CD4-positive, CD25-positive, alpha-beta regulatory T cell (primary cell): Measurements from ENCODE around the gene KMT5C. TPM values are rescaled to one million over a fixed set of nuclear protein-coding genes. Genes with fewer than 3 reads are reported as not detected.

Source experiments
- ATAC-seq, 2 donors: fragments of 150-1000 bp; cut with Tn5 transposase; one replicate each; pipeline ENCODE4 v1.10.0; 2021; ENCODE audit warnings: low read depth in 2 of 2, moderate number of reproducible peaks in 2 of 2, moderate library complexity in 1 of 2
- DNase-seq, 3 donors: peaks; one replicate each; pipeline versions ENCODE4 v3.0.0 to v3.0.0-alpha.2; 2012 to 2022; ENCODE audit warnings: mixed read lengths in 1 of 3
- H3K27ac ChIP-seq: one replicate; pipeline ENCODE4 v1.7.0; 2013; ENCODE audit warnings: mild to moderate bottlenecking, low read length; ENCODE audit not compliant: insufficient read depth, poor library complexity, severe bottlenecking
- H3K27me3 ChIP-seq: one replicate; pipeline ENCODE4 v1.7.0; 2013; ENCODE audit warnings: low read length; ENCODE audit not compliant: control insufficient read depth, insufficient read depth
- H3K36me3 ChIP-seq: one replicate; pipeline ENCODE4 v1.7.0; 2013; ENCODE audit warnings: mild to moderate bottlenecking, low read length, moderate library complexity; ENCODE audit not compliant: control insufficient read depth, insufficient read depth
- H3K4me1 ChIP-seq: 2 replicates; pipeline ENCODE4 v1.7.0; 2013; ENCODE audit warnings: mild to moderate bottlenecking, low read length; ENCODE audit not compliant: insufficient read depth, control insufficient read depth, poor library complexity, severe bottlenecking
- H3K4me3 ChIP-seq: one replicate; pipeline ENCODE4 v1.7.0; 2013; ENCODE audit warnings: low read depth, mild to moderate bottlenecking, low read length, moderate library complexity
- H3K9me3 ChIP-seq, 2 experiments: 1 replicate in 1 of 2; 2 replicates in 1 of 2; pipeline ENCODE4 v1.7.0; 2013; ENCODE audit warnings: low read length in 2 of 2, mild to moderate bottlenecking in 1 of 2, moderate library complexity in 1 of 2; ENCODE audit not compliant: control insufficient read depth in 2 of 2
- H3K27ac Mint-ChIP-seq, 3 donors: one replicate each; pipeline ENCODE4 v1.8.0; 2020 to 2022; ENCODE audit warnings: mild to moderate bottlenecking in 3 of 3, mixed read lengths in 3 of 3, moderate library complexity in 2 of 3
- H3K27me3 Mint-ChIP-seq: one replicate; pipeline ENCODE4 v1.8.0; 2022; ENCODE audit warnings: mild to moderate bottlenecking, mixed read lengths
- H3K36me3 Mint-ChIP-seq: one replicate; pipeline ENCODE4 v1.8.0; 2020; ENCODE audit warnings: mixed read lengths
- H3K4me1 Mint-ChIP-seq, 4 donors: one replicate each; pipeline ENCODE4 v1.8.0; 2020 to 2022; ENCODE audit warnings: mixed read lengths in 4 of 4, mild to moderate bottlenecking in 1 of 4
- H3K4me3 Mint-ChIP-seq, 4 donors: one replicate each; pipeline ENCODE4 v1.8.0; 2020 to 2022; ENCODE audit warnings: mild to moderate bottlenecking in 4 of 4, mixed read lengths in 4 of 4, moderate library complexity in 3 of 4
- H3K9me3 Mint-ChIP-seq, 7 donors: one replicate each; pipeline ENCODE4 v1.8.0; 2020 to 2022; ENCODE audit warnings: mixed read lengths in 7 of 7, mild to moderate bottlenecking in 3 of 7, moderate library complexity in 2 of 7
- polyA plus RNA-seq, 4 donors: library from polyadenylated mRNA; unstranded; fragments of 300-500 nt; fragmentation: Illumina TruSeq; gene quantifications; one replicate each; pipeline ENCODE4 v1.2.3, GENCODE V29; 2021
- total RNA-seq: library from RNA; stranded (reverse); gene quantifications from one replicate; pipeline ENCODE4 v1.2.3, GENCODE V29; 2022

The KMT5C gene
- total and polyA plus RNA-seq, 5 donors from 2014 or later, result 0.98 to 69.6 (median 1.2) TPM

- Mint-ChIP-seq H3K4me3 (peak overlapping the region; percentile 28 to 80 (median 54)), H3K36me3 (peaks cover 30% of the 10 kb centered on the region), H3K27ac (peak overlapping the region in 2 of 3 donors; percentile 19 to 46), H3K9me3 (peaks cover 0 to 2% (median 0%) of the 10 kb centered on the region in 7 donors), H3K4me1 (peaks cover 5 to 68% (median 34%) of the 10 kb centered on the region in 4 donors), H3K27me3 (no peaks in the 10 kb centered on the region)
- Histone ChIP-seq H3K27ac (no peak overlapping the region), H3K36me3 (peaks cover 41% of the 10 kb centered on the region), H3K9me3 (no peaks in the 10 kb centered on the region), H3K4me1 (peaks cover 42% of the 10 kb centered on the region), H3K4me3 (no peak overlapping the region), H3K27me3 (no peaks in the 10 kb centered on the region)
- ATAC-seq (no peak), DNase-seq (no peak)
Observed at GRCh38 chr19:55389386-55390317, 50.0 kb downstream of the KMT5C start.

DNA sequence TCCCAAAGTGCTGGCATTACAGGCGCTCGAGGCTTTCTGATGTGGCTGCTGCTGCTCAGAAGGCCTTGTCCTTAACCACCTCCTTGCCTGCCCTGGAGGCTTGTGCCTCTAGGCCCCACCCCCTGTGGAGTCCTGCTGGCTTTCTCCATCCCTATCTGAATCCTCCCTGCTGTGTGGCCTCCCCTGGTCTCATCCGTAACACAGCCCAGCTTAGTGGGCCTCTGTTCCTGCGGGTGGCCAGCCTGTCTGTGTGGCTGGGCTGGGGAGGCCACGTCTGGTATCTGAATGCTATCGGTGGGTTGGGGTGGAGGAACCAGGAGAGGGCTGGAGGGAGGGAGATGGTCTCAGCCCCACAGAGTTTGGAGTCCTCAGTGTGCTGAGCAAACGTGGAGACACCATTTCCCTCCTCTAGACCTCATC, 50.8 kb downstream of the KMT5C start:
- Histone ChIP-seq H3K27me3 (no peaks in the 10 kb centered on the region), H3K4me1 (peaks cover 35% of the 10 kb centered on the region), H3K9me3 (no peaks in the 10 kb centered on the region), H3K4me3 (no peak overlapping the region), H3K36me3 (peaks cover 41% of the 10 kb centered on the region), H3K27ac (no peak overlapping the region)
- H3K4me3 Mint-ChIP-seq, result peak overlapping the region in 2 of 4 donors; percentile 70 to 80
- H3K36me3 Mint-ChIP-seq, result peaks cover 30% of the 10 kb centered on the region
- H3K27me3 Mint-ChIP-seq, result no peaks in the 10 kb centered on the region
- H3K27ac Mint-ChIP-seq, result peak overlapping the region in 1 of 3 donors; percentile 19
- H3K4me1 Mint-ChIP-seq, result peaks cover 5 to 62% (median 33%) of the 10 kb centered on the region in 4 donors
- no peak for DNase-seq
- no peak for ATAC-seq
- H3K9me3 Mint-ChIP-seq, result peaks cover 0 to 2% (median 0%) of the 10 kb centered on the region in 7 donors

GRCh38 chr19:55391191-55391670, 51.6 kb downstream of the KMT5C start:
- H3K4me3 Mint-ChIP-seq, result peak overlapping the region in 1 of 4 donors; percentile 80

GRCh38 chr19:55391702-55392615, 52.3 kb downstream of the KMT5C start:
- no peak for DNase-seq
- peak overlapping the region in 1 of 3 donors; percentile 52 for H3K27ac Mint-ChIP-seq
- peak overlapping the region in 2 of 4 donors; percentile 27 to 60 for H3K4me3 Mint-ChIP-seq
- H3K27ac ChIP-seq, result no peak overlapping the region
- no peaks in the 10 kb centered on the region for H3K9me3 ChIP-seq
- H3K4me1 Mint-ChIP-seq, result peaks cover 5 to 51% (median 25%) of the 10 kb centered on the region in 4 donors
- peaks cover 39% of the 10 kb centered on the region for H3K36me3 ChIP-seq
- no peaks in the 10 kb centered on the region for H3K27me3 ChIP-seq
- peaks cover 29% of the 10 kb centered on the region for H3K4me1 ChIP-seq
- H3K27me3 Mint-ChIP-seq, result no peaks in the 10 kb centered on the region
- no peaks in the 10 kb centered on the region for H3K9me3 Mint-ChIP-seq
- ATAC-seq, result no peak
- H3K4me3 ChIP-seq, result no peak overlapping the region
- H3K36me3 Mint-ChIP-seq, result peaks cover 19% of the 10 kb centered on the region

More at GRCh38 chr19:55391191-55391670, 51.6 kb downstream of the KMT5C start:
- no peak for DNase-seq
- Histone ChIP-seq H3K27ac (no peak overlapping the region), H3K27me3 (no peaks in the 10 kb centered on the region), H3K9me3 (no peaks in the 10 kb centered on the region), H3K4me1 (peaks cover 35% of the 10 kb centered on the region), H3K4me3 (no peak overlapping the region), H3K36me3 (peaks cover 41% of the 10 kb centered on the region)
- Mint-ChIP-seq H3K36me3 (peaks cover 26% of the 10 kb centered on the region), H3K9me3 (no peaks in the 10 kb centered on the region), H3K27me3 (no peaks in the 10 kb centered on the region), H3K27ac (peak overlapping the region in 1 of 3 donors; percentile 52), H3K4me1 (peaks cover 5 to 58% (median 28%) of the 10 kb centered on the region in 4 donors)
- ATAC-seq, result no peak

- Mint-ChIP-seq H3K27ac (peak overlapping the region in 2 of 3 donors; percentile 62 to 80), H3K36me3 (peaks cover 19% of the 10 kb centered on the region)
- no peak for DNase-seq
Observed at GRCh38 chr19:55392820-55393761, 53.4 kb downstream of the KMT5C start.

More at GRCh38 chr19:55392820-55393761, 53.4 kb downstream of the KMT5C start:
- peaks cover 7 to 41% (median 23%) of the 10 kb centered on the region in 4 donors for H3K4me1 Mint-ChIP-seq
- Histone ChIP-seq H3K27ac (no peak overlapping the region), H3K36me3 (peaks cover 29% of the 10 kb centered on the region), H3K4me1 (peaks cover 17% of the 10 kb centered on the region), H3K27me3 (no peaks in the 10 kb centered on the region), H3K4me3 (no peak overlapping the region), H3K9me3 (no peaks in the 10 kb centered on the region)
- H3K27me3 Mint-ChIP-seq, result no peaks in the 10 kb centered on the region
- peak overlapping the region in 1 of 4 donors; percentile 54 for H3K4me3 Mint-ChIP-seq
- ATAC-seq, result no peak
- H3K9me3 Mint-ChIP-seq, result no peaks in the 10 kb centered on the region
